NCI-H2227 (cell line): Measurements from ENCODE around the gene LAMTOR5.
"Not testable (repeated sequence)": the region's sequence is repeated elsewhere in the genome, so short reads cannot be mapped to it uniquely, and the experiment has no call there.

Experiments used
- DNase-seq: peaks from one replicate; lab custom pipeline; 2025; ENCODE audit not compliant: unreplicated experiment; lab: John Stamatoyannopoulos, UW

Gene LAMTOR5

GRCh38 chr1:110428946-110429345 is 21.5 kb upstream of the LAMTOR5 start:
- DNase-seq = no peak

- no peak for DNase-seq
Measured at GRCh38 chr1:110426854-110427253, 19.4 kb upstream of the LAMTOR5 start.

- DNase-seq = peak; percentile 27
Measured at GRCh38 chr1:110425612-110426152, 18.2 kb upstream of the LAMTOR5 start.

- peak; percentile 22 for DNase-seq
Measured at GRCh38 chr1:110424699-110425611, 17.5 kb upstream of the LAMTOR5 start.

- DNase-seq = no peak
Measured at GRCh38 chr1:110420874-110421793, 13.6 kb upstream of the LAMTOR5 start.

- no peak for DNase-seq
Measured at GRCh38 chr1:110420023-110420662, 12.6 kb upstream of the LAMTOR5 start.

GRCh38 chr1:110418729-110419128 is 11.2 kb upstream of the LAMTOR5 start:
- DNase-seq = no peak

- not testable (repeated sequence) for DNase-seq
Measured at GRCh38 chr1:110413045-110413444, 5.6 kb upstream of the LAMTOR5 start.

GRCh38 chr1:110412576-110412975 is 5.1 kb upstream of the LAMTOR5 start:
- peak; percentile 72 for DNase-seq

GRCh38 chr1:110411173-110411735 is 3.8 kb upstream of the LAMTOR5 start:
- no peak for DNase-seq

- no peak for DNase-seq
Measured at GRCh38 chr1:110409316-110409715, 1.8 kb upstream of the LAMTOR5 start.

- no peak for DNase-seq
Measured at GRCh38 chr1:110408488-110408887, 994 bp upstream of the LAMTOR5 start.

GRCh38 chr1:110406407-110406806 is 1.1 kb downstream of the LAMTOR5 start:
- DNase-seq = not testable (repeated sequence)

- DNase-seq = no peak
Measured at GRCh38 chr1:110404401-110404800, 3.1 kb downstream of the LAMTOR5 start.

GRCh38 chr1:110403805-110404204 is 3.7 kb downstream of the LAMTOR5 start:
- DNase-seq = no peak

- DNase-seq = not testable (repeated sequence)
Measured at GRCh38 chr1:110396259-110396958, 11.1 kb downstream of the LAMTOR5 start.

GRCh38 chr1:110394493-110394820 is 13.0 kb downstream of the LAMTOR5 start:
- no peak for DNase-seq

- DNase-seq = no peak
Measured at GRCh38 chr1:110393691-110394492, 13.6 kb downstream of the LAMTOR5 start.

- no peak for DNase-seq
Measured at GRCh38 chr1:110393286-110393685, 14.2 kb downstream of the LAMTOR5 start.
